Tibial nerve (tissue), 4 donors: ENCODE measurements around the gene HTR2A. TPM values are rescaled to one million over a fixed set of nuclear protein-coding genes. Genes with fewer than 3 reads are reported as not detected.

Source experiments
- DNase-seq, 2 donors: peaks; one replicate each; pipeline ENCODE4 v3.0.0-alpha.2; 2019; ENCODE audit warnings: low spot score in 2 of 2
- H3K27ac ChIP-seq, 4 donors: fragments of 200-600 bp; sonication (generic) in 3 of 4; one replicate each; pipeline ENCODE4 v1.5.1; 2017 to 2019; ENCODE audit warnings: mild to moderate bottlenecking in 1 of 4
- H3K27me3 ChIP-seq, 2 donors: fragments of 200-600 bp; sonication (generic) in 1 of 2; one replicate each; pipeline versions ENCODE4 v1.5.1 to v1.6.0; 2017 to 2019
- H3K36me3 ChIP-seq, 3 donors: fragments of 200-600 bp; sonication (generic); one replicate each; pipeline ENCODE4 v1.5.1; 2018 to 2019
- H3K4me1 ChIP-seq, 4 donors: fragments of 200-600 bp; sonication (generic) in 3 of 4; one replicate each; pipeline ENCODE4 v1.5.1; 2017 to 2019
- H3K4me3 ChIP-seq, 4 donors: fragments of 200-600 bp; sonication (generic) in 3 of 4; one replicate each; pipeline ENCODE4 v1.5.1; 2017 to 2019; ENCODE audit warnings: mild to moderate bottlenecking in 1 of 4, moderate library complexity in 1 of 4
- H3K9me3 ChIP-seq, 4 donors: fragments of 200-600 bp; sonication (generic) in 3 of 4; one replicate each; pipeline ENCODE4 v1.5.1; 2017 to 2019
- CTCF ChIP-seq, 5 experiments: fragments of 200-600 bp in 3 of 5; fragments of 450-650 bp in 2 of 5; sonication (generic) in 3 of 5; IDR thresholded peaks; one replicate each; pipeline ENCODE4 v1.5.1; 2016 to 2019; ENCODE audit warnings: antibody characterized with exemption in 5 of 5, mild to moderate bottlenecking in 3 of 5, moderate library complexity in 2 of 5
- EP300 ChIP-seq, 2 donors: sonication (generic); formaldehyde crosslinking; IDR thresholded peaks; one replicate each; pipeline ENCODE4 v1.6.1; 2017; ENCODE audit warnings: antibody characterized with exemption in 2 of 2, mild to moderate bottlenecking in 1 of 2
- POLR2A ChIP-seq, 2 donors: fragments of 450-650 bp; IDR thresholded peaks; one replicate each; pipeline ENCODE4 v1.6.1; 2017; ENCODE audit warnings: antibody characterized with exemption in 2 of 2, mild to moderate bottlenecking in 2 of 2, moderate library complexity in 2 of 2
- WGBS, 2 donors: methylation state at CpG; one replicate each; pipeline ENCODE4 v1.1.5; 2018; 5-methylcytosine and 5-hydroxymethylcytosine counted together
- total RNA-seq, 4 donors: library from RNA; depleted of rRNA; stranded (reverse); fragments of >200 nt; gene quantifications; one replicate each; pipeline ENCODE4 v1.1.0, GENCODE V29; 2016

Gene HTR2A
- total RNA-seq, 4 donors from 2014 or later: 0.20 to 0.30 (median 0.21) TPM

- DNase-seq: no peak
- TF ChIP-seq CTCF (IDR thresholded peaks at IDR 0.05) (no peak), POLR2A (IDR thresholded peaks at IDR 0.05) (no peak), EP300 (IDR thresholded peaks at IDR 0.05) (no peak)
- Histone ChIP-seq H3K27ac (no peak overlapping the region), H3K36me3 (no peaks in the 10 kb centered on the region), H3K9me3 (no peaks in the 10 kb centered on the region), H3K27me3 (no peaks in the 10 kb centered on the region), H3K4me1 (no peaks in the 10 kb centered on the region), H3K4me3 (no peak overlapping the region)
Observed at GRCh38 chr13:46830405-46831005, 66.3 kb downstream of the HTR2A start.

- Histone ChIP-seq H3K4me1 (no peaks in the 10 kb centered on the region), H3K27ac (no peak overlapping the region), H3K4me3 (no peak overlapping the region), H3K36me3 (no peaks in the 10 kb centered on the region), H3K9me3 (no peaks in the 10 kb centered on the region), H3K27me3 (no peaks in the 10 kb centered on the region)
- DNase-seq: no peak
- no peak for TF ChIP-seq CTCF (IDR thresholded peaks at IDR 0.05)
- no peak for TF ChIP-seq POLR2A (IDR thresholded peaks at IDR 0.05)
- TF ChIP-seq EP300 (IDR thresholded peaks at IDR 0.05): no peak
- 68 to 95% methylated on average over 2 of the region's 2 CpGs for WGBS, 2 donors
Observed at GRCh38 chr13:46822551-46822950, 74.3 kb downstream of the HTR2A start.

- Histone ChIP-seq H3K9me3 (peaks cover 0 to under 1% (median 0%) of the 10 kb centered on the region in 4 donors), H3K27ac (no peak overlapping the region), H3K4me1 (peaks cover 0 to 7% (median 0%) of the 10 kb centered on the region in 4 donors), H3K36me3 (no peaks in the 10 kb centered on the region), H3K27me3 (no peaks in the 10 kb centered on the region), H3K4me3 (no peak overlapping the region)
- DNase-seq: no peak
- TF ChIP-seq POLR2A (IDR thresholded peaks at IDR 0.05) (no peak), CTCF (IDR thresholded peaks at IDR 0.05) (no peak), EP300 (IDR thresholded peaks at IDR 0.05) (no peak)
- 74 to 78% methylated on average over 6 to 9 of the region's 13 CpGs for WGBS, 2 donors
Observed at GRCh38 chr13:46817838-46818476, 78.9 kb downstream of the HTR2A start.

GRCh38 chr13:46817095-46817494, 79.8 kb downstream of the HTR2A start:
- Histone ChIP-seq H3K9me3 (peaks cover 0 to 9% (median 0%) of the 10 kb centered on the region in 4 donors), H3K4me3 (no peak overlapping the region), H3K27ac (no peak overlapping the region), H3K36me3 (no peaks in the 10 kb centered on the region), H3K27me3 (no peaks in the 10 kb centered on the region), H3K4me1 (peaks cover 0 to 7% (median 0%) of the 10 kb centered on the region in 4 donors)
- 33 to 41% methylated on average over 1 of the region's 1 CpG for WGBS, 2 donors
- no peak for DNase-seq
- no peak for TF ChIP-seq POLR2A (IDR thresholded peaks at IDR 0.05)
- no peak for TF ChIP-seq EP300 (IDR thresholded peaks at IDR 0.05)
- TF ChIP-seq CTCF (IDR thresholded peaks at IDR 0.05): no peak

- TF ChIP-seq CTCF (IDR thresholded peaks at IDR 0.05) (no peak), EP300 (IDR thresholded peaks at IDR 0.05) (no peak), POLR2A (IDR thresholded peaks at IDR 0.05) (no peak)
- Histone ChIP-seq H3K9me3 (peaks cover 0 to 16% (median 0%) of the 10 kb centered on the region in 4 donors), H3K36me3 (no peaks in the 10 kb centered on the region), H3K4me1 (peaks cover 0 to 7% (median 0%) of the 10 kb centered on the region in 4 donors), H3K4me3 (no peak overlapping the region), H3K27ac (no peak overlapping the region), H3K27me3 (no peaks in the 10 kb centered on the region)
- no peak for DNase-seq
- WGBS, 2 donors: 88 to 90% methylated on average over 1 of the region's 1 CpG
Observed at GRCh38 chr13:46816371-46816770, 80.5 kb downstream of the HTR2A start.
